OCI-LY3 (cell line): Measurements from ENCODE around the gene TEKT1.
"Not testable (repeated sequence)": the region's sequence is repeated elsewhere in the genome, so short reads cannot be mapped to it uniquely, and the experiment has no call there.

Source experiments
- H2AFZ ChIP-seq: fragments of 200-600, 300-600 bp; shearing (Covaris generic); 2 replicates; pipeline ENCODE4 v1.6.0; 2014; ENCODE audit warnings: antibody characterized with exemption, low read depth, low read length
- H3K27ac ChIP-seq: fragments of 200-600, 300-600 bp; sonication (generic); 2 replicates; pipeline ENCODE4 v1.5.1; 2014; ENCODE audit warnings: mild to moderate bottlenecking, low read length, moderate library complexity, mixed read lengths
- H3K27me3 ChIP-seq: fragments of 200-600, 300-600 bp; sonication (generic); 2 replicates; pipeline ENCODE4 v1.6.1; 2014; ENCODE audit warnings: low read depth, low read length, mixed read lengths
- H3K36me3 ChIP-seq: fragments of 200-600, 300-600 bp; sonication (generic); replicated peaks from 2 replicates; pipeline ENCODE3; 2014; ENCODE audit warnings: low read depth, low read length, mixed read lengths
- H3K4me1 ChIP-seq: fragments of 300-600, 200-600 bp; sonication (generic); 2 replicates; pipeline ENCODE4 v1.6.1; 2014; ENCODE audit warnings: low read length, mixed read lengths
- H3K4me2 ChIP-seq: fragments of 200-600, 300-600 bp; sonication (generic); 2 replicates; pipeline ENCODE4 v1.6.1; 2014; ENCODE audit warnings: low read length, mixed read lengths
- H3K4me3 ChIP-seq: fragments of 300-600, 200-600 bp; sonication (generic); 2 replicates; pipeline ENCODE4 v1.5.1; 2014; ENCODE audit warnings: antibody characterized with exemption, mild to moderate bottlenecking, low read length, moderate library complexity
- H3K79me2 ChIP-seq: fragments of 300-600, 200-600 bp; shearing (Covaris generic); 2 replicates; pipeline ENCODE4 v1.6.1; 2014; ENCODE audit warnings: mild to moderate bottlenecking, low read length, mixed read lengths
- H3K9ac ChIP-seq: fragments of 300-600, 200-600 bp; shearing (Covaris generic); 2 replicates; pipeline ENCODE4 v1.6.0; 2014; ENCODE audit warnings: mild to moderate bottlenecking, low read length, moderate library complexity
- H3K9me3 ChIP-seq: fragments of 200-600, 300-600 bp; shearing (Covaris generic); 2 replicates; pipeline ENCODE4 v1.6.1; 2014; ENCODE audit warnings: low read length, mixed read lengths; ENCODE audit not compliant: insufficient read depth
- H4K20me1 ChIP-seq: fragments of 200-600, 300-600 bp; sonication (generic); 2 replicates; pipeline ENCODE4 v1.6.1; 2016; ENCODE audit warnings: low read length, mixed read lengths; ENCODE audit not compliant: insufficient read depth
- EZH2phosphoT487 ChIP-seq: fragments of 200-600 bp; shearing (Covaris generic); IDR thresholded peaks from 2 replicates; pipeline ENCODE4 v1.6.1; 2018; ENCODE audit warnings: antibody characterized with exemption, mixed run types, low read depth
- TF ChIP-seq, protein P1 (sequence below): fragments of 200-600, 300-600 bp; sonication (generic); IDR thresholded peaks from 2 replicates; pipeline ENCODE4 v1.5.1; 2014; ENCODE audit warnings: antibody characterized with exemption, low read length, low read depth

TEKT1 gene

DNA sequence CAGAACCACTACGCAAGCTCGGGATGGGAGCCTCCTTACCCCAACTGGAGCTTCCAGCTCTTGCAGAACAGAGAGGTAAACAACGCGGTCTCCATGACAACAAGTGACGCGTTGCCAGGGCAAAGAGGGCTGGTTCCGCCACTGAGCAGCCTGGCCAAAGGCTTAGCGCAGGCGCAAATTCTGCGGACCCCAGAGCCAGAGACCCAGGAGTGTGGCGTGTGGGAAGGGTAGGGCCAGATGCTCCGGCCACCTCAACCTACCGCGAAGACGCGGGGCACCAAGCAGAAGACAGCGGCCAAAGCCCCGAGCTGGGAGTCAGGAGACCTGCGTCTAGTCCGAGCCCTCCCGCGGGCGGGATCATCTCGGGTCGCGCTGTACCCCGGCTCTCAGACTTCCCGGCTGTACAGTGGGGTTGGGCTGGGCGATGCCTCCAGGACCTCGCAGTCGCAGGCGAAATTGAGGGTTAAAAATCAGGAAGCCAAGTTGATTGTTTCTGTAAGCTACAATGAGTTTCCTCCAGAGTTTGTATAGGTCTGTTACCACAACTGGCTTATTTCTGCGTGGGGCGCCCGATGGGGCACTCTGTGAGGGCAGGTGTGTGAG lies at the start of gene TEKT1:
TSS of gene TEKT1 (minus strand) at position 69 of the 603 bp plus-strand sequence. CDS start 1,353 bp downstream, outside the sequence.
- TF ChIP-seq EZH2phosphoT487, result no peak
- TF ChIP-seq, protein P1, sequence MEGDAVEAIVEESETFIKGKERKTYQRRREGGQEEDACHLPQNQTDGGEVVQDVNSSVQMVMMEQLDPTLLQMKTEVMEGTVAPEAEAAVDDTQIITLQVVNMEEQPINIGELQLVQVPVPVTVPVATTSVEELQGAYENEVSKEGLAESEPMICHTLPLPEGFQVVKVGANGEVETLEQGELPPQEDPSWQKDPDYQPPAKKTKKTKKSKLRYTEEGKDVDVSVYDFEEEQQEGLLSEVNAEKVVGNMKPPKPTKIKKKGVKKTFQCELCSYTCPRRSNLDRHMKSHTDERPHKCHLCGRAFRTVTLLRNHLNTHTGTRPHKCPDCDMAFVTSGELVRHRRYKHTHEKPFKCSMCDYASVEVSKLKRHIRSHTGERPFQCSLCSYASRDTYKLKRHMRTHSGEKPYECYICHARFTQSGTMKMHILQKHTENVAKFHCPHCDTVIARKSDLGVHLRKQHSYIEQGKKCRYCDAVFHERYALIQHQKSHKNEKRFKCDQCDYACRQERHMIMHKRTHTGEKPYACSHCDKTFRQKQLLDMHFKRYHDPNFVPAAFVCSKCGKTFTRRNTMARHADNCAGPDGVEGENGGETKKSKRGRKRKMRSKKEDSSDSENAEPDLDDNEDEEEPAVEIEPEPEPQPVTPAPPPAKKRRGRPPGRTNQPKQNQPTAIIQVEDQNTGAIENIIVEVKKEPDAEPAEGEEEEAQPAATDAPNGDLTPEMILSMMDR, result no peak
- Histone ChIP-seq H3K27ac (no peak within 1 kb of the TSS), H3K27me3 (peaks cover 9% of the 10 kb centered on the region; the same call in 1 of the 2 replicates), H3K9ac (no peak within 1 kb of the TSS), H2AFZ (no peak within 1 kb of the TSS), H3K4me1 (no peaks in the 10 kb centered on the region), H4K20me1 (no peaks in the 10 kb centered on the region), H3K36me3 (no peaks in the 10 kb centered on the region), H3K4me3 (no peak within 1 kb of the TSS), H3K4me2 (no peak within 1 kb of the TSS), H3K79me2 (no peaks in the 10 kb centered on the region), H3K9me3 (no peaks in the 10 kb centered on the region)

DNA sequence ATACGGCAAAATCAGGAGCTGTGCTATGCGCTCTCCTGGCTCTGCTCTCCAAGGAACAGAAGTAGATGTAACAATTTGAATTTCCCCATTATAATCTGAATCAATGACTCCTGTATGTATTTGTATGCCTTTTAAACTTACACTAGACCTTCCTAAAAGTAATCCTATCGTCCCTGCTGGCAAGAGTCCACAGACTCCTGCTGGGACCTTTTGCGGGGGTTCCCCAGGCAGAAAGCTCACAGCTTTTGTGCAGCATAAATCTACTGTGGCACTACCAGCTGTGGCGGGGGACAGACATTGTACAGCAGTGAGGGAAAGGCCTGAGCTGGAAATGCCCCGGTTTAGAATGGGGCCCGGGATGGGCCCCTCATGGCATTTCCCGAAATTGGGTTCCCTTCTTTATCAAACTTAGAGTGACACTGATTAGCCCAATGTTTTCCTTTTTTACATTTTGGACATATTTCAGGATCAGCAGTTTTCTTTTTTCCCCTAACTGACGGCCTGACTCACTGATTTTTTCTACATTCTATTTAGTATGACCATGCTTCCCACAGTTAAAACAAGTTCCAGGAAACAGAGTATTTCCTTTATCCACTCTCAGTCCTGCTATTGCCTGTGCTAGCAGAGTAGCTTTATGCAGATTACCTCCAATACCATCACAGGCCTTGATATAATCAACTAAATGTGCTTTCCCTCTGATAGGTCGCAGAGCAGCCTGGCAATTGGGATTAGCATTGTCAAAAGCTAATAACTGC lies 47.9 kb upstream of the TEKT1 start:
- not testable (repeated sequence) for H3K9ac ChIP-seq, H3K4me1 ChIP-seq, H3K79me2 ChIP-seq, H3K36me3 ChIP-seq, H3K27ac ChIP-seq, H3K9me3 ChIP-seq, H3K27me3 ChIP-seq, H3K4me3 ChIP-seq, H2AFZ ChIP-seq, H4K20me1 ChIP-seq, H3K4me2 ChIP-seq

DNA sequence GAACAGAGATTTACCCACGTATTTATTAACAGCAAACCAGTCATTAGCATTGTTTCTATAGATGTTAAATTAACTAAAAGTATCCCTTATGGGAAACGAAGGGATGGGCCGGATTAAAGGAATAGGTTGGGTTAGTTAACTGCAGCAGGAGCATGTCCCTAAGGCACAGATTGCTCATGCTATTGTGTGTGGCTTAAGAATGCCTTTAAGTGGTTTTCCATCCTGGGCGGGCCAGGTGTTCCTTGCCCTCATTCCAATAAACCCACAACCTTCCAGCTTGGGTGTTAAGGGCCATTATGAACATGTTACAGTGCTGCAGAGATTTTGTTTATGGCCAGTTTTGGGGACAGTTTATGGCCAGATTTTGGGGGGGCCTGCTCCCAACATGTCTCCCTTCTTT lies 43.7 kb upstream of the TEKT1 start:
- not testable (repeated sequence) for H3K27ac ChIP-seq, H3K4me3 ChIP-seq, H4K20me1 ChIP-seq, H3K9me3 ChIP-seq, H3K4me2 ChIP-seq, H3K36me3 ChIP-seq, H2AFZ ChIP-seq, H3K79me2 ChIP-seq, H3K4me1 ChIP-seq, H3K27me3 ChIP-seq, H3K9ac ChIP-seq

DNA sequence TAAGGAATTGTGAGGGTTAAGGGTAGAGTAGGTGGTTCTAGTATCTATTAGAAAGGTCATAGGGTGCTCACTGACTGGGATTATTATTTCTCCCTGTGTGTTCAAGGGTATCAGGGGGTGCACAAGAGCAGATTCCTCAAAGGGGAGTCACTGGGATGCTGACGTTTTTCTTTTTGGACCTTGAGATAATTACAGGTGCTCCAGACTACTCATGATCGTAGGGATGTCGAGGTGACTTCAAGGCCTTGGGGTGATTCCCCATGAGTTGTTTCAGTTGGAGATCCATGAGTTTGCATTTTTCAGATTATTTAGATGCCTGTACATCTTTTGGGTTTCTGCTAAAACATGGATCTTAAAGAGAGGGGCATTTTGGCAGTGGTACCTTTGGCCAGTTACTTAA lies 41.4 kb upstream of the TEKT1 start:
- TF ChIP-seq, protein P1, result no peak
- no peak for TF ChIP-seq EZH2phosphoT487
- Histone ChIP-seq H3K4me1 (no peaks in the 10 kb centered on the region), H3K9me3 (no peaks in the 10 kb centered on the region), H3K36me3 (no peaks in the 10 kb centered on the region), H4K20me1 (no peaks in the 10 kb centered on the region), H3K4me2 (no peak overlapping the region), H3K9ac (no peak overlapping the region), H2AFZ (no peak overlapping the region), H3K4me3 (no peak overlapping the region), H3K79me2 (no peaks in the 10 kb centered on the region), H3K27ac (no peak overlapping the region), H3K27me3 (no peaks in the 10 kb centered on the region)

DNA sequence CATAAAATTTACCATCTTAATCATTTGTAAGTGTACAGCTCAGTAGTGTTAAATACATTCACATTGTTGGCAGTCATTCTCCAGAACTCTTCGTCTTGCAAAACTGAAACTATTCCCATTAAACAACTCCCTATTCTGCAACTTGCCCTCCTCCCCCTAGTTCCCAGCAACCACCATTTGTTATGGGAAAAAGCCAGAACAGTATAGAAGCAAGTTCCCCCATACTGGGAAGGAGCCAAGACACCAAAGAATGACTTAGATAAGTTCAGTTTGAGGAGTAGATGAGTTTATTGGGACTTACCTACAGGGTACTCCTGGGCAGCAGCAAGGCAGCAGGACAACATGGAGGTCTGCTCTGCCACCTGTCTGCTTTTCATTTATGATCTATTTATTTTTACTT lies 39.3 kb upstream of the TEKT1 start:
- Histone ChIP-seq H3K27me3 (no peaks in the 10 kb centered on the region), H3K9ac (no peak overlapping the region), H3K4me1 (no peaks in the 10 kb centered on the region), H3K4me2 (no peak overlapping the region), H3K27ac (no peak overlapping the region), H3K36me3 (no peaks in the 10 kb centered on the region), H3K9me3 (no peaks in the 10 kb centered on the region), H4K20me1 (no peaks in the 10 kb centered on the region), H3K4me3 (no peak overlapping the region), H3K79me2 (no peaks in the 10 kb centered on the region), H2AFZ (no peak overlapping the region)
- TF ChIP-seq, protein P1, result no peak
- TF ChIP-seq EZH2phosphoT487, result no peak
